Endodermal cell (in vitro differentiated cells): ENCODE data around the gene HNMT. TPM values are rescaled to one million over a fixed set of nuclear protein-coding genes. Genes with fewer than 3 reads are reported as not detected.

Source experiments
- DNase-seq: peaks from one replicate; pipeline ENCODE4 v3.0.0-alpha.2; 2017
- H3K27ac ChIP-seq: 2 replicates; pipeline ENCODE4 v1.5.1; 2013; ENCODE audit warnings: mild to moderate bottlenecking, low read depth, low read length, moderate library complexity
- H3K27me3 ChIP-seq: 2 replicates; pipeline ENCODE4 v1.6.1; 2013; ENCODE audit warnings: mild to moderate bottlenecking, low read length, moderate library complexity; ENCODE audit not compliant: insufficient read depth, control insufficient read depth, poor library complexity, severe bottlenecking
- H3K36me3 ChIP-seq: 2 replicates; pipeline ENCODE4 v1.7.0; 2013; ENCODE audit warnings: mild to moderate bottlenecking, low read length, moderate library complexity; ENCODE audit not compliant: control insufficient read depth, insufficient read depth
- H3K4me1 ChIP-seq: one replicate; pipeline ENCODE4 v1.7.0; 2013; ENCODE audit warnings: low read length; ENCODE audit not compliant: control insufficient read depth, insufficient read depth
- H3K4me3 ChIP-seq: 2 replicates; pipeline ENCODE4 v1.5.1; 2013; ENCODE audit warnings: mild to moderate bottlenecking, low read length, moderate library complexity
- H3K9ac ChIP-seq: 2 replicates; pipeline ENCODE4 v1.6.1; 2013; ENCODE audit warnings: mild to moderate bottlenecking, low read length, moderate library complexity; ENCODE audit not compliant: poor library complexity, severe bottlenecking; ENCODE audit errors: extremely low read depth
- H3K9me3 ChIP-seq: 2 replicates; pipeline ENCODE4 v1.6.1; 2013; ENCODE audit warnings: mild to moderate bottlenecking, low read length, moderate library complexity; ENCODE audit not compliant: control insufficient read depth
- H3K27ac Mint-ChIP-seq: 2 replicates; pipeline ENCODE4 v1.8.0; 2020; ENCODE audit warnings: mixed read lengths
- H3K27me3 Mint-ChIP-seq: 2 replicates; pipeline ENCODE4 v1.8.0; 2021; ENCODE audit warnings: mild to moderate bottlenecking, mixed read lengths; ENCODE audit not compliant: insufficient read depth
- H3K36me3 Mint-ChIP-seq: 2 replicates; pipeline ENCODE4 v1.8.0; 2020; ENCODE audit warnings: low read depth, mixed read lengths
- H3K4me1 Mint-ChIP-seq: 2 replicates; pipeline ENCODE4 v1.8.0; 2020; ENCODE audit warnings: mixed read lengths
- H3K4me3 Mint-ChIP-seq: 2 replicates; pipeline ENCODE4 v1.8.0; 2020; ENCODE audit warnings: mild to moderate bottlenecking, moderate library complexity, mixed read lengths
- H3K9me3 Mint-ChIP-seq: 2 replicates; pipeline ENCODE4 v1.8.0; 2020; ENCODE audit warnings: mild to moderate bottlenecking, mixed read lengths
- WGBS, 2 experiments: methylation state at CpG; one replicate each; pipeline versions ENCODE4 v1.1.5 to v1.1.7; 2013; ENCODE audit warnings: missing lambda C conversion rate in 2 of 2, mixed read lengths in 1 of 2; ENCODE audit not compliant: insufficient coverage in 1 of 2, insufficient read length in 1 of 2; 5-methylcytosine and 5-hydroxymethylcytosine counted together
- total RNA-seq, 2 donors: library from RNA; stranded (reverse); fragmentation: NEBNext Ultra II Directional in 1 of 2; extraction: Animal tissue kit (Norgen Biotek cat#: 25700) in 1 of 2; gene quantifications; 2 replicates in 1 of 2; 3 replicates in 1 of 2; pipeline ENCODE4 v1.2.1, GENCODE V29; 2021
- TF ChIP-seq, protein P1 (sequence below): fragments of 200-600 bp; sonication (generic); conservative IDR thresholded peaks from 2 replicates; pipeline ENCODE4 v1.5.0; 2021; ENCODE audit warnings: antibody characterized with exemption, mild to moderate bottlenecking

HNMT gene
- total RNA-seq, 2 donors from 2014 or later = 10.6 to 18.0 TPM

GRCh38 chr2:138015494-138015893 is 51.2 kb downstream of the HNMT start:
- no peak overlapping the region for H3K27ac ChIP-seq
- no peak overlapping the region for H3K27ac Mint-ChIP-seq
- no peaks in the 10 kb centered on the region for H3K36me3 ChIP-seq
- H3K27me3 ChIP-seq = no peaks in the 10 kb centered on the region
- no peak overlapping the region for H3K4me3 Mint-ChIP-seq
- H3K9me3 Mint-ChIP-seq = no peaks in the 10 kb centered on the region
- TF ChIP-seq, protein P1, sequence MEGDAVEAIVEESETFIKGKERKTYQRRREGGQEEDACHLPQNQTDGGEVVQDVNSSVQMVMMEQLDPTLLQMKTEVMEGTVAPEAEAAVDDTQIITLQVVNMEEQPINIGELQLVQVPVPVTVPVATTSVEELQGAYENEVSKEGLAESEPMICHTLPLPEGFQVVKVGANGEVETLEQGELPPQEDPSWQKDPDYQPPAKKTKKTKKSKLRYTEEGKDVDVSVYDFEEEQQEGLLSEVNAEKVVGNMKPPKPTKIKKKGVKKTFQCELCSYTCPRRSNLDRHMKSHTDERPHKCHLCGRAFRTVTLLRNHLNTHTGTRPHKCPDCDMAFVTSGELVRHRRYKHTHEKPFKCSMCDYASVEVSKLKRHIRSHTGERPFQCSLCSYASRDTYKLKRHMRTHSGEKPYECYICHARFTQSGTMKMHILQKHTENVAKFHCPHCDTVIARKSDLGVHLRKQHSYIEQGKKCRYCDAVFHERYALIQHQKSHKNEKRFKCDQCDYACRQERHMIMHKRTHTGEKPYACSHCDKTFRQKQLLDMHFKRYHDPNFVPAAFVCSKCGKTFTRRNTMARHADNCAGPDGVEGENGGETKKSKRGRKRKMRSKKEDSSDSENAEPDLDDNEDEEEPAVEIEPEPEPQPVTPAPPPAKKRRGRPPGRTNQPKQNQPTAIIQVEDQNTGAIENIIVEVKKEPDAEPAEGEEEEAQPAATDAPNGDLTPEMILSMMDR = no peak
- H3K4me3 ChIP-seq = no peak overlapping the region
- no peaks in the 10 kb centered on the region for H3K4me1 ChIP-seq
- peaks cover under 1% of the 10 kb centered on the region for H3K4me1 Mint-ChIP-seq
- no peak for DNase-seq
- no peaks in the 10 kb centered on the region for H3K27me3 Mint-ChIP-seq
- H3K9me3 ChIP-seq = no peaks in the 10 kb centered on the region
- no peaks in the 10 kb centered on the region for H3K36me3 Mint-ChIP-seq
- no peak overlapping the region for H3K9ac ChIP-seq
- 90 to 92% methylated on average over 2 to 3 of the region's 3 CpGs for WGBS, 2 experiments

GRCh38 chr2:138016351-138017087 is 52.2 kb downstream of the HNMT start:
- H3K9me3 Mint-ChIP-seq = no peaks in the 10 kb centered on the region
- no peaks in the 10 kb centered on the region for H3K27me3 Mint-ChIP-seq
- TF ChIP-seq, protein P1 = no peak
- H3K27ac ChIP-seq = no peak overlapping the region
- no peak overlapping the region for H3K9ac ChIP-seq
- no peaks in the 10 kb centered on the region for H3K4me1 ChIP-seq
- H3K27me3 ChIP-seq = no peaks in the 10 kb centered on the region
- H3K4me3 Mint-ChIP-seq = no peak overlapping the region
- 94% methylated on average over 3 of the region's 3 CpGs; no CpG with 5 or more reads in 1 of the 2 experiments for WGBS, 2 experiments
- H3K4me1 Mint-ChIP-seq = peaks cover 2% of the 10 kb centered on the region
- H3K36me3 Mint-ChIP-seq = no peaks in the 10 kb centered on the region
- no peaks in the 10 kb centered on the region for H3K9me3 ChIP-seq
- no peak for DNase-seq
- no peak overlapping the region for H3K4me3 ChIP-seq
- H3K27ac Mint-ChIP-seq = no peak overlapping the region
- no peaks in the 10 kb centered on the region for H3K36me3 ChIP-seq

GRCh38 chr2:138017824-138018223 is 53.6 kb downstream of the HNMT start:
- no peak overlapping the region for H3K9ac ChIP-seq
- no peaks in the 10 kb centered on the region for H3K36me3 ChIP-seq
- TF ChIP-seq, protein P1 = no peak
- Mint-ChIP-seq H3K36me3 (no peaks in the 10 kb centered on the region), H3K4me1 (peaks cover 2% of the 10 kb centered on the region), H3K27me3 (no peaks in the 10 kb centered on the region), H3K4me3 (no peak overlapping the region), H3K9me3 (no peaks in the 10 kb centered on the region), H3K27ac (no peak overlapping the region)
- DNase-seq = no peak
- WGBS, 2 experiments = 86 to 90% methylated on average over 1 of the region's 1 CpG
- no peaks in the 10 kb centered on the region for H3K4me1 ChIP-seq
- H3K9me3 ChIP-seq = no peaks in the 10 kb centered on the region
- no peak overlapping the region for H3K27ac ChIP-seq
- no peaks in the 10 kb centered on the region for H3K27me3 ChIP-seq
- H3K4me3 ChIP-seq = no peak overlapping the region
